ENCODE results near the gene ROBO3. TPM values are rescaled to one million over a fixed set of nuclear protein-coding genes. Genes with fewer than 3 reads are reported as not detected.

The ROBO3 gene
- total RNA-seq, 1 experiment from 2014 or later, result 1.3 TPM

- Histone ChIP-seq H2AFZ (no peak overlapping the region), H3K36me3 (ENCODE audit: low read depth) (no peaks in the 10 kb centered on the region), H3K4me1 (replicated peaks; ENCODE audit: insufficient read depth) (no peaks in the 10 kb centered on the region), H3K4me2 (no peak overlapping the region), H3K4me3 (no peak overlapping the region), H3K27me3 (ENCODE audit: insufficient read depth, low read depth) (peaks cover 43% of the 10 kb centered on the region), H3K27ac (no peak overlapping the region), H3K9me3 (ENCODE audit: insufficient read depth, low read depth) (no peaks in the 10 kb centered on the region), H3K9me2 (ENCODE audit: insufficient read depth) (no peaks in the 10 kb centered on the region), H3F3A (ENCODE audit: insufficient read depth, low read depth) (no peaks in the 10 kb centered on the region), H4K20me1 (ENCODE audit: insufficient read depth) (no peaks in the 10 kb centered on the region), H3K79me2 (ENCODE audit: low read depth) (no peaks in the 10 kb centered on the region)
- DNase-seq, result no peak
- intact Hi-C loops (cut with micrococcal nuclease; ENCODE audit: unreplicated experiment), result loop anchor here (5.0 to 10.0 kb wide), 3 partner anchors 73 to 685 kb away; partner anchors contain the start of genes CCDC15 and EI24
- ChIA-PET CTCF (no interaction called here), POLR2A (ENCODE audit: unreplicated experiment) (no interaction called here)
- TF ChIP-seq CTCF (conservative IDR thresholded peaks at IDR 0.05) (no peak), EZH2 (IDR thresholded peaks at IDR 0.05; ENCODE audit: low read depth) (no peak)
- no TSS peak for BruUV-seq (replicated peaks)
Measured at GRCh38 chr11:124879493-124880289, 14.5 kb downstream of the ROBO3 start.

GRCh38 chr11:124880290-124880611 is 15.0 kb downstream of the ROBO3 start:
- DNase-seq, result no peak
- ChIA-PET CTCF (no interaction called here), POLR2A (ENCODE audit: unreplicated experiment) (no interaction called here)
- Histone ChIP-seq H3K9me3 (ENCODE audit: insufficient read depth, low read depth) (no peaks in the 10 kb centered on the region), H3K27me3 (ENCODE audit: insufficient read depth, low read depth) (peaks cover 43% of the 10 kb centered on the region), H3K27ac (no peak overlapping the region), H3K4me2 (no peak overlapping the region), H3K4me3 (no peak overlapping the region), H3K4me1 (replicated peaks; ENCODE audit: insufficient read depth) (no peaks in the 10 kb centered on the region), H4K20me1 (ENCODE audit: insufficient read depth) (no peaks in the 10 kb centered on the region), H3K9me2 (ENCODE audit: insufficient read depth) (no peaks in the 10 kb centered on the region), H3F3A (ENCODE audit: insufficient read depth, low read depth) (no peaks in the 10 kb centered on the region), H2AFZ (no peak overlapping the region), H3K36me3 (ENCODE audit: low read depth) (no peaks in the 10 kb centered on the region), H3K79me2 (ENCODE audit: low read depth) (no peaks in the 10 kb centered on the region)
- BruUV-seq (replicated peaks), result no TSS peak
- intact Hi-C loops (cut with micrococcal nuclease; ENCODE audit: unreplicated experiment), result loop anchor here (10.0 kb wide), 1 partner anchor 685 kb away; the partner anchor contains the start of gene EI24
- TF ChIP-seq EZH2 (IDR thresholded peaks at IDR 0.05; ENCODE audit: low read depth) (no peak), CTCF (conservative IDR thresholded peaks at IDR 0.05) (no peak)

GRCh38 chr11:124880958-124881357 is 15.7 kb downstream of the ROBO3 start:
- CTCF ChIA-PET, result no interaction called here
- POLR2A ChIA-PET (ENCODE audit: unreplicated experiment), result no interaction called here

More at GRCh38 chr11:124880958-124881357, 15.7 kb downstream of the ROBO3 start:
- BruUV-seq (replicated peaks), result no TSS peak
- Histone ChIP-seq H3K79me2 (ENCODE audit: low read depth) (no peaks in the 10 kb centered on the region), H2AFZ (no peak overlapping the region), H3F3A (ENCODE audit: insufficient read depth, low read depth) (no peaks in the 10 kb centered on the region), H3K9me2 (ENCODE audit: insufficient read depth) (no peaks in the 10 kb centered on the region), H3K4me3 (no peak overlapping the region), H3K4me2 (no peak overlapping the region), H4K20me1 (ENCODE audit: insufficient read depth) (no peaks in the 10 kb centered on the region), H3K4me1 (replicated peaks; ENCODE audit: insufficient read depth) (no peaks in the 10 kb centered on the region), H3K27me3 (ENCODE audit: insufficient read depth, low read depth) (peaks cover 45% of the 10 kb centered on the region; the same call in 1 of the 2 replicates), H3K9me3 (ENCODE audit: insufficient read depth, low read depth) (no peaks in the 10 kb centered on the region), H3K36me3 (ENCODE audit: low read depth) (no peaks in the 10 kb centered on the region), H3K27ac (no peak overlapping the region)
- TF ChIP-seq EZH2 (IDR thresholded peaks at IDR 0.05; ENCODE audit: low read depth) (no peak), CTCF (conservative IDR thresholded peaks at IDR 0.05) (no peak)
- intact Hi-C loops (cut with micrococcal nuclease; ENCODE audit: unreplicated experiment), result loop anchor here (10.0 kb wide), 1 partner anchor 684 kb away; the partner anchor contains the start of gene EI24
- no peak for DNase-seq

Measured in PC-9 (cell line).